ENCODE data around the gene PCSK7. TPM values are rescaled to one million over a fixed set of nuclear protein-coding genes. Genes with fewer than 3 reads are reported as not detected.

Gene PCSK7
- total RNA-seq, 1 experiment from 2014 or later = 30.0 TPM

DNA sequence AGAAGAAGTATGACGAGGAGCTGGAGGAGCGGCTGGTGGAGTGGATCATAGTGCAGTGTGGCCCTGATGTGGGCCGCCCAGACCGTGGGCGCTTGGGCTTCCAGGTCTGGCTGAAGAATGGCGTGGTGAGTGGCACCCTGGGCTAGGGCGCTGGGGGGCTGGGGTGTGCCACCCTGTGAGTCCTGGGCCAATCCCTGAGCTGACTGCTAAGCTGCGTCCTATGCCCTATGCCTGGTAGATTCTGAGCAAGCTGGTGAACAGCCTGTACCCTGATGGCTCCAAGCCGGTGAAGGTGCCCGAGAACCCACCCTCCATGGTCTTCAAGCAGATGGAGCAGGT lies 28.8 kb downstream of the PCSK7 start:
- H3K4me2 ChIP-seq (ENCODE audit: low read length) = no peak overlapping the region
- no peaks in the 10 kb centered on the region for H4K20me1 ChIP-seq (ENCODE audit: insufficient read depth)
- ChIA-PET CTCF (no interaction called here), RAD21 (ENCODE audit: low non-redundant PET in 1 of 2, low total read pairs in 2 of 2, uncharacterized antibody in 2 of 2, unreplicated experiment in 2 of 2) (no interaction called here), POLR2A (no interaction called here)
- ATAC-seq = no peak
- H3K9me2 ChIP-seq (ENCODE audit: insufficient read depth) = no peaks in the 10 kb centered on the region
- H3K79me2 ChIP-seq (ENCODE audit: insufficient read depth, low read length) = no peaks in the 10 kb centered on the region
- H3K27me3 ChIP-seq (ENCODE audit: insufficient read depth, low read length) = no peaks in the 10 kb centered on the region
- no peak overlapping the region for H2AFZ ChIP-seq (ENCODE audit: low read depth, low read length, poor library complexity, severe bottlenecking)
- no peak overlapping the region for H3K9ac ChIP-seq (ENCODE audit: low read length)
- H3K36me3 ChIP-seq (ENCODE audit: control insufficient read depth in 1 of 2, insufficient read depth in 2 of 2, low read length in 2 of 2) = peaks cover 0 to 7% of the 10 kb centered on the region in 2 experiments; a peak in 1 of 4 replicates
- H3K4me1 ChIP-seq (ENCODE audit: control insufficient read depth in 1 of 2, insufficient read depth in 2 of 2, low read length in 2 of 2) = peaks cover 12 to 22% of the 10 kb centered on the region in 2 experiments
- TF ChIP-seq TCF7L2 (IDR thresholded peaks at IDR 0.05; ENCODE audit: borderline replicate concordance, extremely low read depth, insufficient read depth, insufficient read length) = no peak
- TF ChIP-seq YY1 (IDR thresholded peaks at IDR 0.05; ENCODE audit: extremely low read depth, insufficient replicate concordance, low read depth, low read length) = no peak
- no peak for TF ChIP-seq EZH2 (IDR thresholded peaks at IDR 0.05)
- TF ChIP-seq, protein P1, sequence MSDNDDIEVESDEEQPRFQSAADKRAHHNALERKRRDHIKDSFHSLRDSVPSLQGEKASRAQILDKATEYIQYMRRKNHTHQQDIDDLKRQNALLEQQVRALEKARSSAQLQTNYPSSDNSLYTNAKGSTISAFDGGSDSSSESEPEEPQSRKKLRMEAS (IDR thresholded peaks at IDR 0.05) = no peak
- TF ChIP-seq SRF (IDR thresholded peaks at IDR 0.05; ENCODE audit: low read depth) = no peak
- TF ChIP-seq EGR1 (IDR thresholded peaks at IDR 0.05; ENCODE audit: low read depth) = no peak
- no peak for TF ChIP-seq FOSL1 (IDR thresholded peaks at IDR 0.05; ENCODE audit: low read depth)
- TF ChIP-seq CBX3 (IDR thresholded peaks at IDR 0.05; ENCODE audit: low read depth) = no peak
- no peaks in the 10 kb centered on the region for H3K9me3 ChIP-seq (ENCODE audit: control insufficient read depth in 1 of 2, insufficient read depth in 1 of 2, low read depth in 1 of 2, low read length in 2 of 2)
- H3K27ac ChIP-seq (ENCODE audit: low read depth, low read length) = no peak overlapping the region
- H3K4me3 ChIP-seq (replicated peaks in 1 of 2; ENCODE audit: low read depth in 1 of 2, low read length in 2 of 2) = no peak overlapping the region
- no peak for DNase-seq (ENCODE audit: low read depth, low spot score)
- intact Hi-C loops (cut with micrococcal nuclease) = no loop called here
- no TSS peak for BruUV-seq (replicated peaks)

DNA sequence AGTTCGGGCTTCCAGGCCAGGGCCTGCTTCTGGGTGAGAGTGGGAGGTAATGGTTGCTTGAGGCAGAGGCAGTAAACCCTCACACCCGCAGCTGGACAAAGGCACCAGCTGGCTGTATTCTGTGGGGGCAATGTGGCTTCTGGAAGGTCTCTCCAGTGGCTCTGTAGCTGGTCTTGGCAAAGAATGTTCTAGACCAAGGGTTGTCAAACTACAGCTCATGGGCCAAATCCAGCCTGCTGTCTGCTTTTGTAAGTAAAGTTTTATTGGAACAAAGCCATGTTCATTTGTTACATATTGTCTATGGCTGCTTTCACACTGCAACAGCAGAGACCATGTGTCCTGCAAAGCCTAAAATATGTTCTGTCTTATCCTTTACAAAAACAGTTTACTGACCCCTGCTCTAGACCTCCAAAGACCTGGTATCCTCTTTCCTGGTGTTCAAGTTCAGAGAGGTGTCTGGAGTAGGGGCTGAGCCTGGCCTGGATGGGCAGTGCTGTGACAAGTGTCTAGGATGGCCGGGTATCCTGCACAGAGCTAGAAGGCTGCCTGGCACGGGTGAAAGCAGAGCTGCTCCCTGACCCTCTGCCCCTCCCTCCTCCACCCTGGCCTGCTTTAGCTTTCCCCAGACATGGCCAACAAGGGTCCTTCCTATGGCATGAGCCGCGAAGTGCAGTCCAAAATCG lies 29.3 kb downstream of the PCSK7 start:
- Histone ChIP-seq H3K27me3 (ENCODE audit: insufficient read depth, low read length) (no peaks in the 10 kb centered on the region), H3K4me1 (ENCODE audit: control insufficient read depth in 1 of 2, insufficient read depth in 2 of 2, low read length in 2 of 2) (peaks cover 13 to 27% of the 10 kb centered on the region in 2 experiments), H2AFZ (ENCODE audit: low read depth, low read length, poor library complexity, severe bottlenecking) (no peak overlapping the region), H3K9me3 (ENCODE audit: control insufficient read depth in 1 of 2, insufficient read depth in 1 of 2, low read depth in 1 of 2, low read length in 2 of 2) (no peaks in the 10 kb centered on the region), H3K79me2 (ENCODE audit: insufficient read depth, low read length) (no peaks in the 10 kb centered on the region), H3K9me2 (ENCODE audit: insufficient read depth) (no peaks in the 10 kb centered on the region), H3K36me3 (ENCODE audit: control insufficient read depth in 1 of 2, insufficient read depth in 2 of 2, low read length in 2 of 2) (peaks cover 0 to 7% of the 10 kb centered on the region in 2 experiments; a peak in 1 of 4 replicates), H3K27ac (ENCODE audit: low read depth, low read length) (no peak overlapping the region), H3K4me2 (ENCODE audit: low read length) (no peak overlapping the region), H3K9ac (ENCODE audit: low read length) (no peak overlapping the region), H4K20me1 (ENCODE audit: insufficient read depth) (no peaks in the 10 kb centered on the region), H3K4me3 (replicated peaks in 1 of 2; ENCODE audit: low read depth in 1 of 2, low read length in 2 of 2) (no peak overlapping the region)
- no peak for TF ChIP-seq SRF (IDR thresholded peaks at IDR 0.05; ENCODE audit: low read depth)
- TF ChIP-seq, protein P2, sequence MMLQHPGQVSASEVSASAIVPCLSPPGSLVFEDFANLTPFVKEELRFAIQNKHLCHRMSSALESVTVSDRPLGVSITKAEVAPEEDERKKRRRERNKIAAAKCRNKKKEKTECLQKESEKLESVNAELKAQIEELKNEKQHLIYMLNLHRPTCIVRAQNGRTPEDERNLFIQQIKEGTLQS (IDR thresholded peaks at IDR 0.05) = no peak
- TF ChIP-seq FOSL1 (IDR thresholded peaks at IDR 0.05; ENCODE audit: low read depth) = no peak
- TF ChIP-seq EZH2phosphoT487 (IDR thresholded peaks at IDR 0.05; ENCODE audit: borderline replicate concordance) = no peak
- no peak for TF ChIP-seq ELF1 (IDR thresholded peaks at IDR 0.05; ENCODE audit: borderline replicate concordance, low read depth)
- no peak for TF ChIP-seq CEBPB (IDR thresholded peaks at IDR 0.05; ENCODE audit: low read depth)
- TF ChIP-seq JUND (IDR thresholded peaks at IDR 0.05) = no peak
- TF ChIP-seq POLR2A (IDR thresholded peaks at IDR 0.05; ENCODE audit: borderline replicate concordance, extremely low read depth, insufficient read depth, insufficient read length) = no peak
- no peak for TF ChIP-seq YY1 (IDR thresholded peaks at IDR 0.05; ENCODE audit: extremely low read depth, insufficient replicate concordance, low read depth, low read length)
- TF ChIP-seq CBX3 (IDR thresholded peaks at IDR 0.05; ENCODE audit: low read depth) = no peak
- TF ChIP-seq SIN3A (IDR thresholded peaks at IDR 0.05; ENCODE audit: low read depth) = no peak
- intact Hi-C loops (cut with micrococcal nuclease) = no loop called here
- BruUV-seq (replicated peaks) = no TSS peak
- ChIA-PET RAD21 (ENCODE audit: low non-redundant PET in 1 of 2, low total read pairs in 2 of 2, uncharacterized antibody in 2 of 2, unreplicated experiment in 2 of 2) (no interaction called here), POLR2A (no interaction called here), CTCF (interaction anchor here (1.3 kb wide), 1 partner anchor 21 kb away, joined by 3 read pairs; no protein-coding TSS in a partner anchor)
- DNase-seq (ENCODE audit: low read depth, low spot score) (no peak), ATAC-seq (no peak)
